GM12875 (cell line): ENCODE measurements around the gene BBS5.

Source experiments
- H3K4me3 ChIP-seq: one replicate; pipeline ENCODE4 v1.5.1; 2011; ENCODE audit warnings: low read depth, low read length, control low read depth
- TF ChIP-seq, protein P1 (sequence below): IDR thresholded peaks from 2 replicates; pipeline ENCODE4 v1.5.1; 2011; ENCODE audit warnings: low read depth, mild to moderate bottlenecking, control low read depth, inconsistent platforms, low read length, moderate library complexity, borderline replicate concordance; ENCODE audit not compliant: insufficient read depth

BBS5 gene

DNA sequence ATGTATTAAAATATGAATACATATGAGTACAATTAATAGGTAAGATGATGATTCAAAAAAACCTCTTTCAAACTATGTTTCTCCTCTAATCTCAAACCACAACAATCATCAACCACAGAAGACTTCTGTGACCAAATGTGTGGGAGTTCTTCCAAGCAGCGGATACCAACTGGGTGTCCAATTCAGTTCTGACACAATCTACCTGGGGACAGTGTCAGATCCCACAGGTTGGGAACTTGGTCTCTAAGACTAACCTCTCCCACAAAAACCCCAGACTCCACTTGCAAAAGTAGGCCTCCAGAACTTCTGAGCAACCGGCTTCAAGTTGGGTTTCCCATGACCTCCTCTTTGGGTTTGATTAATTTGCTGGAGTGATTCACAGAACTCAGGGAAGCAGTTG lies 67.5 kb downstream of the BBS5 start:
- TF ChIP-seq, protein P1, sequence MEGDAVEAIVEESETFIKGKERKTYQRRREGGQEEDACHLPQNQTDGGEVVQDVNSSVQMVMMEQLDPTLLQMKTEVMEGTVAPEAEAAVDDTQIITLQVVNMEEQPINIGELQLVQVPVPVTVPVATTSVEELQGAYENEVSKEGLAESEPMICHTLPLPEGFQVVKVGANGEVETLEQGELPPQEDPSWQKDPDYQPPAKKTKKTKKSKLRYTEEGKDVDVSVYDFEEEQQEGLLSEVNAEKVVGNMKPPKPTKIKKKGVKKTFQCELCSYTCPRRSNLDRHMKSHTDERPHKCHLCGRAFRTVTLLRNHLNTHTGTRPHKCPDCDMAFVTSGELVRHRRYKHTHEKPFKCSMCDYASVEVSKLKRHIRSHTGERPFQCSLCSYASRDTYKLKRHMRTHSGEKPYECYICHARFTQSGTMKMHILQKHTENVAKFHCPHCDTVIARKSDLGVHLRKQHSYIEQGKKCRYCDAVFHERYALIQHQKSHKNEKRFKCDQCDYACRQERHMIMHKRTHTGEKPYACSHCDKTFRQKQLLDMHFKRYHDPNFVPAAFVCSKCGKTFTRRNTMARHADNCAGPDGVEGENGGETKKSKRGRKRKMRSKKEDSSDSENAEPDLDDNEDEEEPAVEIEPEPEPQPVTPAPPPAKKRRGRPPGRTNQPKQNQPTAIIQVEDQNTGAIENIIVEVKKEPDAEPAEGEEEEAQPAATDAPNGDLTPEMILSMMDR = no peak

More for the DNA sequence above, 67.5 kb downstream of the BBS5 start:
- no peak overlapping the region for H3K4me3 ChIP-seq
